Activated gamma-delta T cell (primary cell): ENCODE results near the gene NPAS4.
"Not testable (repeated sequence)": the region's sequence is repeated elsewhere in the genome, so short reads cannot be mapped to it uniquely, and the experiment has no call there.

Source experiments
- DNase-seq: peaks from one replicate; lab custom pipeline; 2025; lab: John Stamatoyannopoulos, UW

The NPAS4 gene

DNA sequence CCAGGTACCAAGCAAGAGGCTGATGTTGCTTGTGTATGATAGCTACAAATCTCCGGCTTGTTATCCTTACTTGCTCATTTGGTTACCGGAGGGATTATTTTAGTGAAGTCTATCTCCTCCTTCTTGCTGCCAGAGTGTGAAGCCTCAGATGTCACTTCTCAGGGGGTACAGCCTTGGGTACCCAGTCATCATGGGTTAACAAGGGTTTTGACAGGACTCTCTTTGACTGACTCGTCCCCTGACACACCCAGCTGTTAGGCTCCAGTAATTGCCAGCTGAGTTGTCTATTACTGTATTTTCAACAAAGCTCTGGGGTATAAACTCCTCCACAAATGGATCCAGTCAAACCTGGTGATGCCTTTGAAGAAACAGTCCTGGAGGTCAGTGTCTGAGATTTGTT lies 34.0 kb downstream of the NPAS4 start:
- no peak for DNase-seq

DNA sequence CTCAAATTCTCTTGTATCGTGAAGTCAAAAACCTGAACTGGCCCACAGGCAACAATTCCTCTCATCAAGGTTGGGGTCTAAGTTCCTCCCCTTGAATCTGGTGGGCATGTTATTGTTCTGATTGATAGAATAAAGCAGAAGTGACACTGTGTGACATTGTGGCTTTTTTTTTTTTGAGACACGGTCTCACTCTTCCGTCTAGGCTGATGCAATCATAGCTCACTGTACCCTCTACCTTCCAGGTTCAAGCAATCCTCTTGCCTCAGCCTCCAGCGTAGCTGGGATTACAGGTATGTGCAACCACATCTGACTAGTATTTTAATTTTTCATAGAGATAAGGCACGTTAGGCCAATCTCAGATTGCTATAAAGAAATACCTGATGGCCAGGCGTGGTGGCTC lies 37.0 kb downstream of the NPAS4 start:
- DNase-seq: no peak

DNA sequence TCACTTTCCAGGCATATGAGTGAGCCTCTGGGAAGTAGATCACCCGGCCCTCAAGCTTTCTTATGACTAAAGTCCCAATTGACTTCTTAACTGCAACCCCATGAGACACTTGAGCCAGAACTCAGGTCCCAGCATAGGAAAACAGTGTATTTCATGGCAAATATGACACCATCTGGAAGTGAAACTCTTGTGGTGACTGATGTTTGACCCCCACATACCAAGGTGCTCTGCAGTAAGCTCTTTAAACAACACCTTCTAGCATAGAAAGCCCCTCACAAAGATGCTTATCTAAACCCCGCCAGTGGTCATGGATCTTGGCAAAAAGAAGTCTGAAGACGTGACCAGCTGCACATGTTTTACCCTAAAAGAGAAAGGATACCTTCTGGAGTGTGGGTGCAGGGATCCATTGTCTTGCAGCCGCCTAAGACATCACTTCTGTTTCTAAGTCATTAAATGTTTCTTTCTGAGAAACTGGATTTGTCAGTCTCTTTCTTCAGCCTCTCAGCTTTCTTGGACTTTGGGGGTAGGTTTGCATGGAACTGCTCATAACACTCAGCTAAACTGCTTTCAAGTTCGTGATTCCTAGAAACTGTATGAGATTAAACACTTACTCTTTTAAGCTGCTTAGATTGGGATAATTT lies 38.4 kb downstream of the NPAS4 start:
- no peak for DNase-seq

DNA sequence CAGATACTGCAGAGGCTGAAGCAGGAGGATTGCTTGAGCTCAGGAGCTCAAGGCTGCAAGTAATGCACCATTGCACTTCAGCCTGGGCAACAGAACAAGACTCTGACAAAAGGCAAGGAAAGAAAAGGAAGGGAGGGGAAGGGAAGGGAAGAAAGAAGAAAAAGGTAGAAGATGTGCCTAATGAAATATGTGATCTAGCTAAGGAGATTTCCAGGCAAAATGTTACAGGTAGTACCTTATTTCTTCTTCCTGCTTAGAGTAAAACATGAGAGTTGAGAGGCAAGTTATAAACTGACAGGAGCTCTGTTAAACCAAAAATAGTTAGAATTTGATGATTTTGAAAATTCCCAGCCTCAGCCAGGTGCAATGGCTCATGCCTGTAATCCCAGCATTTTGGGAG lies 41.2 kb downstream of the NPAS4 start:
- no peak for DNase-seq

DNA sequence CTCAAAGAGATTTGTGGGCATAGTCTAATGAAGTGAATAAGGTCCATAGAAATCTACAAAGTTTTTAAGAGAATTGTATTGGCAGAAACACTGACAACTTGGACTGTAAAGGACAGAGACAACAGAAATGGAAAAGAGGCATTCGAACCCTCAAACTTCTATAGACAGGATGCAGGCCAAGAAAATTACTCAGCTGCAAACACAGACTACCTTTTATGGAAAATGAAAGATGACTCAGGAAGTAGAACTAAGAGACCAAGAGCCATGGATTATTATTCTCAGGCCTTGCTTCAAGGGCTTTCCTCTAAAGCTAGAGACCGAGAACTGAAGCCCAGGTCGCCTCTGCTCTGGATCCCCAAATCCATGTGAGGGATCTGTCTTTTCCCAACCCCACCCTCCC lies 42.1 kb downstream of the NPAS4 start:
- no peak for DNase-seq

DNA sequence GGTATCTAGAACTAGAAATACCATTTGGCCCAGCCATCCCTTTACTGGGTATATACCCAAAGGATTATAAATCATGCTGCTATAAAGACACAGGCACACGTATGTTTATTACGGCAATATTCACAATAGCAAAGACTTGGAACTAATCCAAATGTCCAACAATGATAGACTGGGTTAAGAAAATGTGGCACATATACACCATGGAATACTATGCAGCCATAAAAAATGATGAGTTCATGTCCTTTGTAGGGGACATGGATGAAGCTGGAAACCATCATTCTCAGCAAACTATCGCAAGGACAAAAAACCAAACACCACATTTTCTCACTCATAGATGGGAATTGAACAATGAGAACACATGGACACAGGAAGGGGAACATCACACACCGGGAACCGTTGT lies 43.3 kb downstream of the NPAS4 start:
- not testable (repeated sequence) for DNase-seq

DNA sequence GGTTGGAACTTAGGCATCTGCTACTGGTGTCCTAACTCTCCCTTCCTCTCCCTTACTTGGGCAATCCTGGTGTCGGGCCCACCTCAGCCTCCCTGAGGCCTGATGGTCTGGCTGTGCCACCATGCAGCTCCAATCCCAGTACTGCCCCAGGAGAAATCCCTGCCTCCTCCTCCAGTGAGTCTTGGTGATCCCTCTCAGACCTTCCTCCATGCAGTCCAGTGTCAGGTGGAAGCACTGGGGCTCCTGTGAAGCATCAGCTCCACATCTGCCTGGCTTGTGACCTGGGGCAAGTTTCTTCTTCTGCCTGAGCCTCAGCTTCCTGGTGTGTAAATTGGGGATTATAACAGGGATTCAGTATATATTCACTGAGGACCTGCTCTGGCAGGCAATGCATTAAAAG lies 44.1 kb downstream of the NPAS4 start:
- DNase-seq: no peak

DNA sequence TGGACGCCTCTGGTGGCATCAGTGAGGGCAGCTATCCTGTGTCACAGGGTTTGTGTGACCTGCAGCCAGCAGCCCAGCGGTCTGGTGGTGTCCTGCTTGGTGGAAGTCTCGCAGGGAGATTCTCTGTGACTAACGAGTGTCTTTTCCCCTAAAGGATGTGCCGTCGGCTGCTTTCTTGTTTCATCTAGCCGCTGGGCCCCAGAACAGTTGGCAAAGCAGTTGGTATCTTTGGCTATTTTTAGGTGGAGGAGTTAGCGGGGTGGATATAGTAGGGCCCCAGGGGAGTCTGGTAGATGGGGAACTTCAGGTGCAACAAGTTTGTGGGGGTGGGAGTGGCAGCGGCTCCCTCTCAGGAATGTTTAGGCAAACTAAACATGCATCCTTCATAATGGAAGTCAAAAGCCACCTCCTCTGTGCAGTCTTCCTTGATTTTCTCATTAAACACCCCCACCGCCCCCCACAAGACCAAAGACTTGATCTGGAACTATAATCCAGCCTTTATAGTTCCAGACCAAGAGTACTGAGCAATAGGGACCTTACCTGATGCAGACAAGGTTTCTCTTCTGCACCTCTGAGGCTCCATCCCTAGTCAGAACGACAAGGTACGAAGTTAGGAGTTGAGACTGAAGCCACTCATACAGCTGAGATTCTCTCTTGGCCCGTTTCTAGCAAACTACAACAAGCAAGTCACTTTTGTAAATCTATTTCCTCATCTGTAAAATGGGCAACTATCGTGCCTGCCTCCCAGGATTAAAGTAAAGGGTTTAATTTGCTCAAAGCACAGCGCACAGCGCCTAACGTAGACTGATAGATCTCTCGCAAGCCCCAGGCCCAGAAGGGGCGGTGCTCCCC lies 44.8 kb downstream of the NPAS4 start:
- no peak for DNase-seq

DNA sequence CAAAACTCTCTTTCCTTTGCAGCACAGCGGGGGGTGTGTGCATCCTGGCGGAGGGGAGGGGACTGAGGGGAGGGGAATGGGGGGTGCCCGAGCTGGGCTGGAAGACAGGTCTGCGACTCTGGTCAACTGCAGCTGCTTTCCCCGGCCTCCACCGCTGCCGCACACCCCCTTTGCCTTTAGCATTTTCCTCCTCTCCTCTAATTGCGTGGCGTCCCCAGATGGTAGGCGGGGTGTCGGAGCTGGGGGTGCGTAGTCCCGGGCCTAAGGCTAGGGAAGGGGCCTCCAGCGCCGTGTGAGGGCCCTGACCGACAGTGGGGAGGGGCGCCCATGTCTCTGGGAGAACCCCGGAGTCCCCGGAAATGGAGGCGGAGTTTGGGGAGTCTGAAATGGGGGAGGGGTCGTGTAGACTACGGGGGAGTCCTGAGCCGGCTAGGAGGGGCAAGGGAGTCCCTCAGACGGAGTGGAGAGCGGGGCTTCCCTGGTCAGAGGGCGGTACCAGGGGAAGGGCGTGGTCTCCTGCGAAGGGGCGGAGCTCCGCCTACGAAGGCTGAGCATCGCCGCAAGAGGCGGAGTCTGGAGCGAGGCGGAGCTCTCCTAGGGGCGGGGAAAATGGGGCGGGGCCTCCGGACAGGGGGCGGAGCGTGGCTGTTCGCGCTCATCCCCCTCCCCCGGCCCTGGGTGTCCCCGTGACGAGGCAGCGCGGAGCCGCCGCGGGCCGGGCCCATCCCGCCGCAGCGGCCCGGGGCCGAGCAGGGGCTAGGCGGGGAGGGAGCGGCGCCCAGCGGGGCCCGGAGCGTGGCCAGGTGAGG lies 45.6 kb downstream of the NPAS4 start, which contains the start of gene PELI3:
Gene PELI3 (plus strand): TSS at position 681 of the 809 bp plus-strand sequence. CDS start 1,224 bp downstream, outside the sequence.
- peak; percentile 86 for DNase-seq

DNA sequence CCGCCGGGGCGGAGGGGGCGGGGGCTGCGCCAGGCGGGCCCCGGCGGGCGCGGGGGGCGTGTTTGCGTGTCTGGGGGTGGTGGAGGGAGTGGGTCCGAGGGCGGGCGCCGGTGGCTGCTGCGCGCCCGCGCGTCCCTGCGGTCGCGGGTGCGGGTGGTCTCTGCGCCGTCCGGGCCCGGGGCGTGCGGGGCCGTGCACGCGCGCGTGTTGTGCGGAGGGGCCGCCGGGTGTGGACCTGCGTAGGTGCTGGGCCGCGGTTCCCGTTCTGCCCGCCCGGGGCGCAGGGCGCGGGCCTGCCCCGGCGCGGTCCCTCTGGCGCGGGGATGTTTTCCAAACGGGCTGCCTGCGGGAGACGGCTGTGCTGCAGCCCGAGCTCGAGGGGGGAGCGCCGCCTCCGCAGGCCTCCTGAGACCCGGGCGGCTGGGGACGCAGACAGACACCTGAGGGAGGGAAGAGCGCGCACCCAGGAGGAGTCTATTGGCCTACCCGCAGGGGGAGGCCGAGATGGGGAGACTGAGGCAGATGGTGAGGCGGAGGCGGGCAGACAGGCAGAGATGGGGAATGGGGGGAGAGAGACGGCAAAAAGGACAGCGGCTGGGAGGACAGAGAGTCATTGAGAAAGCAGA lies 46.3 kb downstream of the NPAS4 start:
- no peak for DNase-seq

DNA sequence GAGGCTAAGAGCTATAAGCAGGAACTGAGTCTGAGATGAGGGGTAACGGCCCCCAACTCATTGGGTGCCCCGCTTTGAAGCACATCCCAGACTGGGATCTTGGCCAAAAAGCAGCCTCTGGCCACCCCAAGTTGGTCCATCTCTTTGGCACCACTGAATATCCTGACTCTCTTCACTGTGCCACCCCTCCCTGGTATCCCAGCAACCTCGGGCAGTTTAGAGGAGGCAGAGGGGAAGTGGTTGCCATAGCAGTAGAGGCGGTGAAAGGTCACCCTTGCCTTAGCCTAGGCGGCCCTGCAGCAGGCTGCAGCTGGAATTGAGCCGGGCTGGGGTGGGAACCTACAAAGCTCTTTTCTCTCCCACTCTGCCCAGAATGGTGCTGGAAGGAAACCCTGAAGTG lies 46.9 kb downstream of the NPAS4 start:
- no peak for DNase-seq

DNA sequence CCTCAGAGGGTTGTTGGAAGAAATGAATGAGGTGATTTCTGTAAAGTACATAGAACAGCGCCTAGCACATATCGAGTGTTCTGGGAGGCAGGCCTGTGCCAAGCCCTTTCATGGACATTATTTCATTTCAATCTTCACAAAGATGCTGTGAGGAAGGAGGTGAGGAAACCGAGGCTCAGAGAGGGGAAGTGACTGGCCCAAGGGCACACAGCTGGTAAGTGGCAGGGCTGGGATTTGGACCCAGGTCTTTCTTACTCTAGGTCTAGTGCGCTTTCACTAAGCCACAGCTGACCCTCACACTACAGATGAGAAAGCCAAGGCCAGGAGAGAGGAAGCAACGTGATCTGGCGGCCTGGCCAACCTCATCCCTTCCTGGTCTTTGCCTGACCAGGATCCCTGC lies 47.9 kb downstream of the NPAS4 start:
- no peak for DNase-seq

DNA sequence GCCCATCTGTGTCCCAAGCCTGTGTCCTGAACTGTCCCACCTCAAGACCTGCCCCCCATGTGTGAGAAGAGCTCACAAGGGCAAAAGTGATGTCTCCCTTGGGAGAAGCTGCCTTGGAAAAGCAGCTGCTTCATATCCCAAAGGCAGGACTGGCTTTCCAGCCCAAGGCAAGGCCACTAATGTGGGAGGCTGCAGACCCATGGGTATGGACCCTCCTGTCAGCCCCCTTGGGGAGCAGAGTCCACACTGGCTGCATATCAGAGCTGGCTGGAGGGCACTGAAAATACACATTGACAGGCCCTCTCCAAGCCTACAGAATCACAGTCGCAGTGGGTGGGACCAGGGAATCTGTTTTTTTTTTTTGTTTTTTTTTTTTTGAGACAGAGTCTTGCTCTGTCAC lies 48.6 kb downstream of the NPAS4 start:
- no peak for DNase-seq

DNA sequence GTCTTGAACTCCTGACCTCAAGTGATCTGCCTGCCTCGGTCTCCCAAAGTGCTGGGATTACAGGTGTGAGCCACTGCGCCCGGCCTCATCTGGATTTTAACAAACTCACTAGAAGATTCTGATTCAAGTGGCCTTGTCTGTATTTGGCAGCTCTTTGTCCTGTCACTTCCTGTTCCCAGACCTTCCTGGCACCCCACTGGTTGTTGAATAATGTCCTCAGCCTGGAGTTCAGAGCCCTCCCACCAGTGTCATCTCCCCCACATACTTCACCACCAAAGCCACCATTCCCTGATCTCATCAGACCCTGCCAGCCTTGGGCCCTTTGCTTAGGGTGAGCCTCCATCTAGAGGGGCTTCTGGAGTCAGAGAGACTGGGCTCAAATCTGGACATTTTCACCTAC lies 49.2 kb downstream of the NPAS4 start:
- no peak for DNase-seq

DNA sequence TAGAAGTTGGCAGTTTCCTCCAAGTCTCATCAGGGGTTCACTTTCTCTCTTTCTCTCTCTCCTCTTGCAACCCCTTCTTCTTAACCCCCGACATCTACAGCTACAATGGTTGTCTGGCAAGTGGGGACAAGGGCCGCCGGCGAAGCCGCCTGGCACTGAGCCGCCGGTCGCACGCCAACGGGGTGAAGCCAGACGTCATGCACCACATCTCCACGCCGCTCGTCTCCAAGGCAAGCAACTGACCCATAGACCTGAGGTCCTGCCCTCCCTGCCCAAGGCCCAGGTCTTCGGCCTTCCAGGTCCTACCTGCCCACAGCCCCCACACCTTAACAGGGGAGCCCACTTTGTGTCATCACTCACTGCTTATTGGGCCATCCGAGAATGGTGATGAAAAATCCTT lies 50.3 kb downstream of the NPAS4 start:
- DNase-seq: no peak

DNA sequence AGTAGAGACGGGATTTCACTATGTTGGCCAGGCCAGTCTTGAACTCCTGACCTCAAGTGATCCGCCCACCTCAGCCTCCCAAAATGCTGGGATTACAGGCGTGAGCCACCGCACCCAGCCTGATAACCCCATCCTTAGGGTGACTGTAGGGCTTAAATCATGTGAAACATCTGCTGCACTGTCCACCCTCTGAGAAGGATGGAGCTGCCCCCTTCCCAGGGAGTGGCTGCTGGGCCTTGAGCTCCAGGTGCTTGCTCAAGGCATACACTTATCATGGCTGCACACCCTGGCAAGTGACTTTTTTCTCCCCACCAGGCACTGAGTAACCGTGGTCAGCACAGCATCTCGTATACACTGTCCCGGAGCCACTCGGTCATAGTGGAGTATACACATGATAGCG lies 51.2 kb downstream of the NPAS4 start:
- no peak for DNase-seq

DNA sequence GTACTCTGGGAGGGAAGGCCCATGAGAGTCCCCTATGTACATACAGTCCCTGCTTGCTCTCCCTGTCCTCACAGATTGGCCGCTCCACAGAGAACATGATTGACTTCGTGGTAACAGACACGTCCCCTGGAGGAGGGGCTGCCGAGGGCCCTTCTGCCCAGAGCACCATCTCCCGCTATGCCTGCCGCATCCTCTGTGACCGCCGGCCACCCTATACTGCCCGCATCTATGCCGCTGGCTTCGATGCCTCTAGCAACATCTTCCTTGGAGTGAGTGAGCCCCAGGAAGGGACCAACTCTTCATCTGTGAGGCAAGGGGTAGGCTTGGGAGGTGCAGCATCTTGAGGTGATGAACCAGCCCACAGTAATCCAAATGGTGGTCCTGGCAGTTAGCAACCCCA lies 52.3 kb downstream of the NPAS4 start:
- no peak for DNase-seq

DNA sequence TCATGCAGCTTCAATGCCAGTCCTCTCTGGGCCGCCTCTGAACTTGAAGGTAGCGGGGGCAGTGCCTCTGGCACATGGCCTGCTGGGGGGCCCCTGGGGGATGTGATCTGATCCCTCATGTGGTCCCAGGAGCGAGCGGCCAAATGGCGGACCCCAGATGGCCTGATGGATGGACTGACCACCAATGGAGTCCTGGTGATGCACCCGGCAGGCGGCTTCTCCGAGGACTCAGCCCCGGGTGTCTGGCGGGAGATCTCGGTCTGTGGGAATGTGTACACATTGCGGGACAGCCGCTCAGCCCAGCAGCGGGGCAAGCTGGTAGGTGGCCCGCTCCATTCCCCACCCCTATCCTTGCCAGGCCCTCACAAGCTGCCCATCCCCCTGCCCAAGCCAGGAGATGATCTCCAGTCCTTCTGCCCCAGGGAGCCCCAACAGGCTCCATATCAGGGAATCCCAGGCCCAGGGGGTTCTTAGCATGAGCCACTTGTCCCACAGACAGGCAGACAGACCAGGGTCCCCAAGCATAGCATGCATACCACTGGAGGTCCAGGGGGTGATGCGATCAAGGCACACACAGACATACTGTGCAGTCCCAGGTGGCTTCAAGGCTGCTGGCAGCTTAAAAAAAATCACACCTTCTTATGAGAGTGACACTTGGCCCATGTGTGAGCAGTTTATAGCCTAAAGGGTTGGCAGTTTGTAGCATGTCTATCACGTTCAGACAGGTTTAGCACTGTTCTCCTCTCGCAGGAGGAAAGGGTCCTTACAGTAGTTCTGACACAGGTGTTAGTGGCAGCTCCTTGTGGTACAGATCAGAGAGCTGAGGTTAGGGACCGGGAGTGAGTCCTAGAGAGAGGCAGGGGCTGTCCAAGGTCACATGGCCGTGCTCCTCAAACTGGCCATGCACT lies 53.0 kb downstream of the NPAS4 start:
- DNase-seq: no peak

DNA sequence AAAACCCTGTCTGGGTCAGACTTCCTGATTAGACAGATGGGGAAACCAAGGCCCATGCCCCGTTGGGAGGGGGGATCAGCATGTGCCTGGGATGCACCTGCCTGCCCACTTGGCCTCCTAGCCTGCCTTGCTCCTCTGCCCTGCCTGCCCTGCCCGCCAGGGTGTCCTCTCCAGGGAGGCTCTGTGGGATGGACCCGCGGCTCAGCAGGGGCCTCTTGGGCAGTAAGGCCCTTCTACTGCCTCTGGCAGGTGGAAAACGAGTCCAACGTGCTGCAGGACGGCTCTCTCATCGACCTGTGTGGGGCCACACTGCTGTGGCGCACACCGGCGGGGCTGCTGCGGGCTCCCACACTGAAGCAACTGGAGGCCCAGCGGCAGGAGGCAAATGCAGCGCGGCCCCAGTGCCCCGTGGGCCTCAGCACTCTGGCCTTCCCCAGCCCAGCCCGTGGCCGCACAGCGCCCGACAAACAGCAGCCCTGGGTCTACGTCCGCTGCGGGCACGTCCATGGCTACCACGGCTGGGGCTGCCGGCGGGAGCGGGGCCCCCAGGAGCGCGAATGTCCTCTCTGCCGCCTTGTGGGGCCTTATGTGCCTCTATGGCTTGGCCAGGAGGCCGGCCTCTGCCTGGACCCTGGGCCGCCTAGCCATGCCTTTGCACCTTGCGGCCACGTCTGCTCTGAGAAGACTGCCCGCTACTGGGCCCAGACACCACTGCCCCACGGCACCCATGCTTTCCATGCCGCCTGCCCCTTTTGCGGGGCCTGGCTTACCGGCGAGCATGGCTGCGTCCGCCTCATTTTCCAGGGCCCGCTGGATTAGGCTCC lies 54.7 kb downstream of the NPAS4 start:
- DNase-seq: no peak
